Fibroblast of lung (primary cell): ENCODE data around the gene PPP1CC. TPM values are rescaled to one million over a fixed set of nuclear protein-coding genes. Genes with fewer than 3 reads are reported as not detected.

Source experiments
- DNase-seq, 2 donors: peaks; one replicate each; pipeline versions ENCODE4 v3.0.0 to v3.0.0-alpha.2; 2010; ENCODE audit warnings: low read depth in 2 of 2
- H2AFZ ChIP-seq: 2 replicates; pipeline ENCODE4 v1.5.1; 2012; ENCODE audit warnings: low read length, control low read depth, inconsistent platforms
- H3K27ac ChIP-seq: 2 replicates; pipeline ENCODE4 v1.5.1; 2011; ENCODE audit warnings: low read length, control low read depth; ENCODE audit not compliant: insufficient read depth
- H3K27me3 ChIP-seq: 2 replicates; pipeline ENCODE4 v1.5.1; 2011; ENCODE audit warnings: mild to moderate bottlenecking, low read length; ENCODE audit not compliant: control insufficient read depth, insufficient read depth
- H3K36me3 ChIP-seq: 2 replicates; pipeline ENCODE4 v1.5.1; 2011; ENCODE audit warnings: low read length; ENCODE audit not compliant: control insufficient read depth, insufficient read depth
- H3K4me1 ChIP-seq: 2 replicates; pipeline ENCODE4 v1.5.1; 2011; ENCODE audit warnings: low read length; ENCODE audit not compliant: control insufficient read depth, insufficient read depth; ENCODE audit errors: extremely low read depth
- H3K4me2 ChIP-seq: 2 replicates; pipeline ENCODE4 v1.5.1; 2011; ENCODE audit warnings: low read length, control low read depth; ENCODE audit not compliant: insufficient read depth; ENCODE audit errors: extremely low read depth
- H3K4me3 ChIP-seq, 4 experiments: fragments of 200-600 bp in 1 of 4; sonication (generic) in 1 of 4; replicated peaks in 1 of 4; 2 replicates each; pipeline ENCODE4 v1.5.1; 2011 to 2016; ENCODE audit warnings: low read length in 4 of 4, low read depth in 3 of 4, mild to moderate bottlenecking in 3 of 4, control low read depth in 2 of 4, inconsistent platforms in 1 of 4, mixed read lengths in 1 of 4; ENCODE audit not compliant: insufficient read depth in 1 of 4; ENCODE audit errors: control extremely low read depth in 1 of 4
- H3K79me2 ChIP-seq: 2 replicates; pipeline ENCODE4 v1.5.1; 2012; ENCODE audit warnings: mild to moderate bottlenecking, low read length, inconsistent platforms; ENCODE audit not compliant: control insufficient read depth, insufficient read depth
- H3K9ac ChIP-seq: 2 replicates; pipeline ENCODE4 v1.5.1; 2011; ENCODE audit warnings: mild to moderate bottlenecking, low read length, control low read depth; ENCODE audit not compliant: insufficient read depth
- H3K9me3 ChIP-seq: 2 replicates; pipeline ENCODE4 v1.5.1; 2012; ENCODE audit warnings: low read depth, low read length; ENCODE audit not compliant: control insufficient read depth, insufficient read depth
- H4K20me1 ChIP-seq: 2 replicates; pipeline ENCODE4 v1.5.1; 2011; ENCODE audit warnings: low read length; ENCODE audit not compliant: control insufficient read depth, insufficient read depth; ENCODE audit errors: extremely low read depth
- CTCF ChIP-seq, 2 donors: IDR thresholded peaks in 1 of 2; conservative IDR thresholded peaks in 1 of 2; 1 replicate in 1 of 2; 2 replicates in 1 of 2; pipeline ENCODE4 v1.5.1; 2011 to 2012; ENCODE audit warnings: low read length in 2 of 2, control low read depth in 1 of 2, inconsistent platforms in 1 of 2, low read depth in 1 of 2, mild to moderate bottlenecking in 1 of 2
- EZH2 ChIP-seq: IDR thresholded peaks from 2 replicates; pipeline ENCODE4 v1.5.1; 2012; ENCODE audit warnings: low read length, control low read depth, mild to moderate bottlenecking; ENCODE audit errors: missing control alignments
- polyA plus RNA-seq, 2 donors: library from polyadenylated mRNA; depleted of rRNA in 1 of 2; stranded (reverse) in 1 of 2; unstranded in 1 of 2; fragments of >200 nt; gene quantifications; 2 replicates each; pipeline ENCODE4 v1.2.1, GENCODE V29; 2011 to 2012; ENCODE audit warnings: missing spikeins in 1 of 2
- total RNA-seq: library from RNA; depleted of rRNA; stranded (reverse); fragments of >200 nt; gene quantifications from 2 replicates; pipeline ENCODE4 v1.2.1, GENCODE V29; 2014

PPP1CC gene
- total and polyA plus RNA-seq, 2 donors (not counting 1 experiment from before 2014, with no cell fraction given): 110 to 112 TPM

GRCh38 chr12:110776410-110776809 lies 33.7 kb upstream of the PPP1CC start:
- Histone ChIP-seq H4K20me1 (no peaks in the 10 kb centered on the region), H2AFZ (no peak overlapping the region), H3K79me2 (no peaks in the 10 kb centered on the region), H3K4me2 (no peak overlapping the region), H3K9me3 (no peaks in the 10 kb centered on the region), H3K4me3 (no peak overlapping the region), H3K27me3 (no peaks in the 10 kb centered on the region), H3K9ac (no peak overlapping the region), H3K27ac (no peak overlapping the region), H3K36me3 (no peaks in the 10 kb centered on the region), H3K4me1 (no peaks in the 10 kb centered on the region)
- DNase-seq: no peak
- TF ChIP-seq CTCF (conservative IDR thresholded peaks at IDR 0.05 in 1 of 2, IDR thresholded peaks at IDR 0.05 in 1 of 2; ENCODE audit: low read depth in 1 of 2, low read length in 2 of 2) (no peak), EZH2 (no peak)

- no peak overlapping the region for H3K4me2 ChIP-seq
- H3K27me3 ChIP-seq: no peaks in the 10 kb centered on the region
- no peaks in the 10 kb centered on the region for H3K79me2 ChIP-seq
- H3K9me3 ChIP-seq: no peaks in the 10 kb centered on the region
- H3K36me3 ChIP-seq: no peaks in the 10 kb centered on the region
- no peak overlapping the region for H3K4me3 ChIP-seq
- TF ChIP-seq CTCF (conservative IDR thresholded peaks at IDR 0.05 in 1 of 2, IDR thresholded peaks at IDR 0.05 in 1 of 2; ENCODE audit: low read depth in 1 of 2, low read length in 2 of 2): no peak
- no peak for TF ChIP-seq EZH2
- no peak overlapping the region for H3K27ac ChIP-seq
- H4K20me1 ChIP-seq: no peaks in the 10 kb centered on the region
- no peak overlapping the region for H3K9ac ChIP-seq
- no peak for DNase-seq
- no peak overlapping the region for H2AFZ ChIP-seq
- H3K4me1 ChIP-seq: no peaks in the 10 kb centered on the region
Observed at GRCh38 chr12:110775997-110776396, 33.3 kb upstream of the PPP1CC start.

GRCh38 chr12:110774824-110775223 lies 32.1 kb upstream of the PPP1CC start:
- Histone ChIP-seq H3K36me3 (no peaks in the 10 kb centered on the region), H3K4me1 (no peaks in the 10 kb centered on the region), H3K27ac (no peak overlapping the region), H4K20me1 (no peaks in the 10 kb centered on the region), H3K4me3 (no peak overlapping the region), H2AFZ (no peak overlapping the region), H3K9me3 (no peaks in the 10 kb centered on the region), H3K27me3 (no peaks in the 10 kb centered on the region), H3K4me2 (no peak overlapping the region), H3K9ac (no peak overlapping the region), H3K79me2 (no peaks in the 10 kb centered on the region)
- DNase-seq: no peak
- TF ChIP-seq CTCF (conservative IDR thresholded peaks at IDR 0.05 in 1 of 2, IDR thresholded peaks at IDR 0.05 in 1 of 2; ENCODE audit: low read depth in 1 of 2, low read length in 2 of 2) (no peak), EZH2 (no peak)
